Measurements from ENCODE around the gene LAMA5.

GRCh38 chr20:62334881-62335280, 32.2 kb downstream of the LAMA5 start:
- no peak for TF ChIP-seq NPAS2 (CRISPR knock-in tag; IDR thresholded peaks at IDR 0.05; ENCODE audit: borderline replicate concordance)
- no peak for TF ChIP-seq CTCF (IDR thresholded peaks at IDR 0.05)
- TF ChIP-seq ZNF302 (CRISPR knock-in tag; IDR thresholded peaks at IDR 0.05) = no peak
- TF ChIP-seq EP300 (IDR thresholded peaks at IDR 0.05) = no peak
- no peak for TF ChIP-seq JUNB (IDR thresholded peaks at IDR 0.05)
- TF ChIP-seq POLR2A (IDR thresholded peaks at IDR 0.05; ENCODE audit: low read length) = no peak
- no peak for TF ChIP-seq E2F6 (IDR thresholded peaks at IDR 0.05; ENCODE audit: borderline replicate concordance, low read depth)
- TF ChIP-seq FOXS1 (CRISPR knock-in tag; IDR thresholded peaks at IDR 0.05) = no peak
- no peak for TF ChIP-seq USF2 (IDR thresholded peaks at IDR 0.05)
- no peak for TF ChIP-seq POLR2AphosphoS2 (conservative IDR thresholded peaks at IDR 0.05; ENCODE audit: low read length)

Measured in A549 (cell line).